H4 (cell line): ENCODE data around the gene DNAAF1. TPM values are rescaled to one million over a fixed set of nuclear protein-coding genes. Genes with fewer than 3 reads are reported as not detected.
A peak's percentile ranks its signal among the peaks of the same experiment; 100 is the strongest.
"Not testable (repeated sequence)": the region's sequence is repeated elsewhere in the genome, so short reads cannot be mapped to it uniquely, and the experiment has no call there.

Experiments used
- DNase-seq: peaks from one replicate; pipeline ENCODE4 v3.0.0-alpha.2; 2015; ENCODE audit warnings: low spot score
- total RNA-seq: library from RNA; depleted of rRNA; stranded (reverse); fragments of >200 nt; shearing (Covaris generic); gene quantifications from 2 replicates; pipeline ENCODE4 v1.2.3, GENCODE V29; 2014

Gene DNAAF1
- total RNA-seq, 1 experiment from 2014 or later = 0.29 TPM

- DNase-seq = no peak
Observed at GRCh38 chr16:84183911-84184591, 38.9 kb downstream of the DNAAF1 start.

GRCh38 chr16:84184775-84185174 is 39.7 kb downstream of the DNAAF1 start:
- DNase-seq = no peak

- DNase-seq = peak; percentile 90
Observed at GRCh38 chr16:84186685-84187437, 41.8 kb downstream of the DNAAF1 start, which contains the start of gene TAF1C. Gene TAF1C (minus strand): TSS chr16:84187057. CDS start chr16:84184988, 2,069 bp downstream.

GRCh38 chr16:84190731-84191388 is 45.8 kb downstream of the DNAAF1 start, which contains the start of gene ADAD2:
Gene ADAD2 (plus strand): TSS chr16:84191157. CDS start chr16:84191231, 74 bp downstream.
- DNase-seq = no peak

- no peak for DNase-seq
Observed at GRCh38 chr16:84191466-84191865, 46.4 kb downstream of the DNAAF1 start.

- no peak for DNase-seq
Observed at GRCh38 chr16:84193480-84193879, 48.4 kb downstream of the DNAAF1 start.

- DNase-seq = no peak
Observed at GRCh38 chr16:84194018-84194417, 48.9 kb downstream of the DNAAF1 start.

- no peak for DNase-seq
Observed at GRCh38 chr16:84194470-84195200, 49.5 kb downstream of the DNAAF1 start.

- no peak for DNase-seq
Observed at GRCh38 chr16:84195201-84196093, 50.3 kb downstream of the DNAAF1 start.

GRCh38 chr16:84196101-84196500 is 51.0 kb downstream of the DNAAF1 start:
- no peak for DNase-seq

- no peak for DNase-seq
Observed at GRCh38 chr16:84196727-84197394, 51.8 kb downstream of the DNAAF1 start.

- DNase-seq = no peak
Observed at GRCh38 chr16:84197466-84198128, 52.5 kb downstream of the DNAAF1 start.

GRCh38 chr16:84198401-84198800 is 53.3 kb downstream of the DNAAF1 start:
- DNase-seq = peak; percentile 55

GRCh38 chr16:84199097-84199496 is 54.0 kb downstream of the DNAAF1 start:
- no peak for DNase-seq

- DNase-seq = no peak
Observed at GRCh38 chr16:84199861-84200260, 54.8 kb downstream of the DNAAF1 start.

- DNase-seq = not testable (repeated sequence)
Observed at GRCh38 chr16:84204551-84204950, 59.4 kb downstream of the DNAAF1 start.

- not testable (repeated sequence) for DNase-seq
Observed at GRCh38 chr16:84205123-84205522, 60.0 kb downstream of the DNAAF1 start.

- DNase-seq = no peak
Observed at GRCh38 chr16:84205976-84206691, 61.0 kb downstream of the DNAAF1 start.

GRCh38 chr16:84207251-84207650 is 62.1 kb downstream of the DNAAF1 start:
- no peak for DNase-seq
